HEK293 (cell line): ENCODE measurements around the gene CD44.

Experiments
- CTCF ChIP-seq: fragments of 450-650 bp; formaldehyde crosslinking; IDR thresholded peaks from 2 replicates; pipeline ENCODE4 v1.5.1; 2016; ENCODE audit warnings: missing biosample characterization, missing genetic modification characterization
- HIC1 ChIP-seq: fragments of 450-650 bp; formaldehyde crosslinking; IDR thresholded peaks from 2 replicates; pipeline ENCODE4 v1.5.1; 2016; ENCODE audit warnings: missing biosample characterization, missing genetic modification characterization
- PRDM2 ChIP-seq: fragments of 450-650 bp; formaldehyde crosslinking; IDR thresholded peaks from 2 replicates; pipeline ENCODE4 v1.5.1; 2016; ENCODE audit warnings: missing biosample characterization, missing genetic modification characterization, borderline replicate concordance
- REPIN1 ChIP-seq: fragments of 450-650 bp; formaldehyde crosslinking; IDR thresholded peaks from 2 replicates; pipeline ENCODE4 v1.5.1; 2017; ENCODE audit warnings: missing biosample characterization, missing genetic modification characterization, low read depth
- ZNF398 ChIP-seq: fragments of 450-650 bp; formaldehyde crosslinking; IDR thresholded peaks from 2 replicates; pipeline ENCODE4 v1.5.1; 2017; ENCODE audit warnings: missing biosample characterization, missing genetic modification characterization
- ZNF558 ChIP-seq: fragments of 450-650 bp; formaldehyde crosslinking; IDR thresholded peaks from 2 replicates; pipeline ENCODE4 v1.5.1; 2016; ENCODE audit warnings: missing biosample characterization, missing genetic modification characterization
- ZNF585B ChIP-seq: fragments of 450-650 bp; formaldehyde crosslinking; IDR thresholded peaks from 2 replicates; pipeline ENCODE4 v1.5.1; 2016; ENCODE audit warnings: missing biosample characterization, missing genetic modification characterization
- ZNF692 ChIP-seq: fragments of 450-650 bp; formaldehyde crosslinking; IDR thresholded peaks from 2 replicates; pipeline ENCODE4 v1.5.1; 2016; ENCODE audit warnings: missing biosample characterization, missing genetic modification characterization

GRCh38 chr11:35173616-35174566 lies 34.9 kb downstream of the CD44 start:
- TF ChIP-seq CTCF (tag by site-specific recombination) (no peak), REPIN1 (tag by site-specific recombination) (no peak), ZNF585B (tag by site-specific recombination) (no peak), PRDM2 (tag by site-specific recombination) (no peak), ZNF398 (no peak), ZNF558 (no peak), ZNF692 (tag by site-specific recombination) (no peak), HIC1 (tag by site-specific recombination) (no peak)
